ENCODE data around the gene SLAMF1.
"Not testable (repeated sequence)": the region's sequence is repeated elsewhere in the genome, so short reads cannot be mapped to it uniquely, and the experiment has no call there.

The SLAMF1 gene

GRCh38 chr1:160665330-160666078 lies 18.7 kb upstream of the SLAMF1 start:
- ATAC-seq: peak; percentile 70

GRCh38 chr1:160664573-160665051 lies 17.8 kb upstream of the SLAMF1 start:
- ATAC-seq (peak; percentile 86), DNase-seq (no peak)

More at GRCh38 chr1:160665330-160666078, 18.7 kb upstream of the SLAMF1 start:
- no peak for DNase-seq

- ATAC-seq (no peak), DNase-seq (no peak)
Measured at GRCh38 chr1:160662910-160663309, 16.1 kb upstream of the SLAMF1 start.

- DNase-seq: no peak
Measured at GRCh38 chr1:160659566-160659965, 12.7 kb upstream of the SLAMF1 start.

GRCh38 chr1:160658814-160659193 lies 12.0 kb upstream of the SLAMF1 start:
- ATAC-seq: no peak
- no peak for DNase-seq

More at GRCh38 chr1:160659566-160659965, 12.7 kb upstream of the SLAMF1 start:
- no peak for ATAC-seq

GRCh38 chr1:160658162-160658813 lies 11.4 kb upstream of the SLAMF1 start:
- DNase-seq: no peak

GRCh38 chr1:160657250-160657781 lies 10.5 kb upstream of the SLAMF1 start:
- ATAC-seq (no peak), DNase-seq (no peak)

More at GRCh38 chr1:160658162-160658813, 11.4 kb upstream of the SLAMF1 start:
- ATAC-seq: no peak

- ATAC-seq: no peak
- DNase-seq: no peak
Measured at GRCh38 chr1:160656737-160657136, 9.9 kb upstream of the SLAMF1 start.

- DNase-seq (no peak), ATAC-seq (peak; percentile 71)
Measured at GRCh38 chr1:160653620-160654016, 6.8 kb upstream of the SLAMF1 start.

- DNase-seq: no peak
- ATAC-seq: no peak
Measured at GRCh38 chr1:160652924-160653619, 6.2 kb upstream of the SLAMF1 start.

- ATAC-seq, DNase-seq: not testable (repeated sequence)
Measured at GRCh38 chr1:160652065-160652641, 5.3 kb upstream of the SLAMF1 start.

- ATAC-seq (no peak), DNase-seq (no peak)
Measured at GRCh38 chr1:160651433-160652064, 4.7 kb upstream of the SLAMF1 start.

GRCh38 chr1:160647329-160647720 lies 481 bp upstream of the SLAMF1 start:
- no peak for DNase-seq
- ATAC-seq: peak; percentile 15

GRCh38 chr1:160646180-160646579 lies 664 bp downstream of the SLAMF1 start:
- ATAC-seq: no peak
- no peak for DNase-seq

GRCh38 chr1:160645386-160646130 lies 1.3 kb downstream of the SLAMF1 start:
- DNase-seq: no peak
- no peak for ATAC-seq

GRCh38 chr1:160644399-160644798 lies 2.4 kb downstream of the SLAMF1 start:
- DNase-seq: no peak
- no peak for ATAC-seq

- DNase-seq: no peak
Measured at GRCh38 chr1:160643138-160643537, 3.7 kb downstream of the SLAMF1 start.

GRCh38 chr1:160642281-160642644 lies 4.6 kb downstream of the SLAMF1 start:
- ATAC-seq (no peak), DNase-seq (no peak)

More at GRCh38 chr1:160643138-160643537, 3.7 kb downstream of the SLAMF1 start:
- ATAC-seq: no peak

GRCh38 chr1:160641323-160642280 lies 5.2 kb downstream of the SLAMF1 start:
- peak; percentile 39 for DNase-seq

More at GRCh38 chr1:160641323-160642280, 5.2 kb downstream of the SLAMF1 start:
- peak; percentile 79 for ATAC-seq
